IMR-90 (cell line): ENCODE data around the gene ARHGEF37. TPM values are rescaled to one million over a fixed set of nuclear protein-coding genes. Genes with fewer than 3 reads are reported as not detected.

Experiments used
- ATAC-seq: fragments of 200-7000 bp; cut with Tn5 transposase; 2 replicates; pipeline ENCODE4 v1.9.1; 2020; ENCODE audit warnings: low read depth, mild to moderate bottlenecking, moderate library complexity
- BruUV-seq: library from RNA; stranded (reverse); fragments of 400-500 nt; replicated peaks from 2 replicates; lab custom pipeline; 2021; lab: Mats Ljungman, UMichigan
- CTCF ChIA-PET: fragments of 300-600 bp; formaldehyde crosslinking; extraction: SDS; loops from one replicate; lab custom pipeline; 2021; ENCODE audit warnings: antibody characterized with exemption; lab: Yijun Ruan, JAX
- POLR2A ChIA-PET: fragments of 300-600 bp; sonication (Branson Sonifier 250); formaldehyde crosslinking; loops from one replicate; lab custom pipeline; 2022; ENCODE audit warnings: antibody characterized with exemption; ENCODE audit not compliant: unreplicated experiment; lab: Charles Lee
- DNase-seq: peaks from one replicate; pipeline ENCODE4 v3.0.0; 2013
- H2AFZ ChIP-seq: replicated peaks from 2 replicates; pipeline ENCODE3; 2013; ENCODE audit warnings: low read length, mild to moderate bottlenecking; ENCODE audit not compliant: poor library complexity
- H2AK5ac ChIP-seq: 2 replicates; pipeline ENCODE4 v1.6.1; 2013; ENCODE audit warnings: low read depth, low read length, inconsistent platforms
- H2AK9ac ChIP-seq: replicated peaks from 2 replicates; pipeline ENCODE3; 2013; ENCODE audit warnings: mild to moderate bottlenecking, low read depth, low read length, moderate library complexity; ENCODE audit not compliant: poor library complexity
- H2BK120ac ChIP-seq: 2 replicates; pipeline ENCODE4 v1.6.1; 2013; ENCODE audit warnings: low read depth, low read length, inconsistent platforms
- H2BK15ac ChIP-seq: 3 replicates; pipeline ENCODE4 v1.6.1; 2013; ENCODE audit warnings: low read depth, low read length, inconsistent platforms
- H2BK20ac ChIP-seq: 2 replicates; pipeline ENCODE4 v1.6.1; 2013; ENCODE audit warnings: low read depth, mild to moderate bottlenecking, inconsistent platforms, low read length, moderate library complexity
- H2BK5ac ChIP-seq: 2 replicates; pipeline ENCODE4 v1.6.1; 2013; ENCODE audit warnings: mild to moderate bottlenecking, low read depth, low read length, inconsistent platforms; ENCODE audit not compliant: poor library complexity, severe bottlenecking
- H3K14ac ChIP-seq: replicated peaks from 2 replicates; pipeline ENCODE4 v1.6.1; 2013; ENCODE audit warnings: low read depth, low read length, inconsistent platforms
- H3K18ac ChIP-seq: 2 replicates; pipeline ENCODE4 v1.6.1; 2013; ENCODE audit warnings: low read depth, low read length, control low read depth
- H3K23ac ChIP-seq: 2 replicates; pipeline ENCODE4 v1.6.1; 2013; ENCODE audit warnings: low read depth, low read length, inconsistent platforms
- H3K27ac ChIP-seq: 2 replicates; pipeline ENCODE4 v1.5.1; 2013; ENCODE audit warnings: mild to moderate bottlenecking, control low read depth, low read length; ENCODE audit not compliant: insufficient read depth
- H3K27me3 ChIP-seq: 2 replicates; pipeline ENCODE4 v1.6.1; 2013; ENCODE audit warnings: low read length; ENCODE audit not compliant: control insufficient read depth, insufficient read depth
- H3K36me3 ChIP-seq: 2 replicates; pipeline ENCODE4 v1.6.1; 2013; ENCODE audit warnings: low read length, mixed read lengths; ENCODE audit not compliant: control insufficient read depth, insufficient read depth
- H3K4ac ChIP-seq: 2 replicates; pipeline ENCODE4 v1.6.1; 2013; ENCODE audit warnings: low read depth, low read length, inconsistent platforms
- H3K4me1 ChIP-seq: 2 replicates; pipeline ENCODE4 v1.6.1; 2013; ENCODE audit warnings: low read length, mixed read lengths; ENCODE audit not compliant: control insufficient read depth, insufficient read depth
- H3K4me2 ChIP-seq: 2 replicates; pipeline ENCODE4 v1.6.1; 2013; ENCODE audit warnings: low read depth, mild to moderate bottlenecking, control low read depth, low read length, moderate library complexity
- H3K4me3 ChIP-seq: 2 replicates; pipeline ENCODE4 v1.5.1; 2013; ENCODE audit warnings: low read depth, mild to moderate bottlenecking, control low read depth, low read length, moderate library complexity; ENCODE audit not compliant: insufficient read depth
- H3K56ac ChIP-seq: 2 replicates; pipeline ENCODE4 v1.6.1; 2013; ENCODE audit warnings: low read length, inconsistent platforms; ENCODE audit not compliant: insufficient read depth; ENCODE audit errors: extremely low read depth
- H3K79me1 ChIP-seq, 2 experiments: 2 replicates each; pipeline ENCODE4 v1.6.1; 2013; ENCODE audit warnings: low read length in 2 of 2, inconsistent platforms in 1 of 2, low read depth in 1 of 2
- H3K9ac ChIP-seq: 2 replicates; pipeline ENCODE4 v1.6.1; 2013; ENCODE audit warnings: low read depth, low read length, control low read depth
- H3K9me1 ChIP-seq: 2 replicates; pipeline ENCODE4 v1.6.1; 2013; ENCODE audit warnings: low read length, inconsistent platforms; ENCODE audit not compliant: insufficient read depth
- H3K9me3 ChIP-seq: 2 replicates; pipeline ENCODE4 v1.6.1; 2013; ENCODE audit warnings: low read length; ENCODE audit not compliant: control insufficient read depth, insufficient read depth
- H4K20me1 ChIP-seq: 2 replicates; pipeline ENCODE4 v1.6.1; 2013; ENCODE audit warnings: low read length, inconsistent platforms; ENCODE audit not compliant: insufficient read depth
- H4K5ac ChIP-seq: 2 replicates; pipeline ENCODE4 v1.6.1; 2013; ENCODE audit warnings: mild to moderate bottlenecking, low read depth, low read length, control low read depth
- H4K8ac ChIP-seq, 2 experiments: 2 replicates each; pipeline ENCODE4 v1.6.1; 2013; ENCODE audit warnings: low read depth in 2 of 2, low read length in 2 of 2, control low read depth in 1 of 2, inconsistent platforms in 1 of 2
- H4K91ac ChIP-seq: 2 replicates; pipeline ENCODE4 v1.6.1; 2013; ENCODE audit warnings: low read depth, low read length, inconsistent platforms; ENCODE audit not compliant: insufficient read depth
- BHLHE40 ChIP-seq: fragments of 150-350 bp; IDR thresholded peaks from 2 replicates; pipeline ENCODE4 v1.6.1; 2016; ENCODE audit warnings: mild to moderate bottlenecking, low read depth, low read length
- CHD1 ChIP-seq: IDR thresholded peaks from 2 replicates; pipeline ENCODE4 v1.6.1; 2012; ENCODE audit warnings: low read depth, low read length, improper control_type of control experiment
- CTCF ChIP-seq: conservative IDR thresholded peaks from 2 replicates; pipeline ENCODE4 v1.5.1; 2012; ENCODE audit warnings: mild to moderate bottlenecking, low read depth, low read length, improper control_type of control experiment
- ELK1 ChIP-seq: fragments of 150-350 bp; IDR thresholded peaks from 2 replicates; pipeline ENCODE4 v1.6.1; 2016; ENCODE audit warnings: low read depth, mild to moderate bottlenecking, low read length, moderate library complexity, borderline replicate concordance
- FOS ChIP-seq: fragments of 150-350 bp; IDR thresholded peaks from 2 replicates; pipeline ENCODE4 v1.6.1; 2016; ENCODE audit warnings: low read depth, low read length
- MAFK ChIP-seq: IDR thresholded peaks from 2 replicates; pipeline ENCODE4 v1.6.1; 2012; ENCODE audit warnings: low read depth, low read length, improper control_type of control experiment
- MXI1 ChIP-seq: IDR thresholded peaks from 2 replicates; pipeline ENCODE4 v1.6.1; 2012; ENCODE audit warnings: low read depth, mild to moderate bottlenecking, low read length, moderate library complexity, borderline replicate concordance
- POLR2A ChIP-seq: IDR thresholded peaks from 2 replicates; pipeline ENCODE4 v1.6.1; 2012; ENCODE audit warnings: mild to moderate bottlenecking, low read depth, low read length
- RCOR1 ChIP-seq: IDR thresholded peaks from 2 replicates; pipeline ENCODE4 v1.6.1; 2012; ENCODE audit warnings: mild to moderate bottlenecking, low read length, improper control_type of control experiment; ENCODE audit not compliant: insufficient replicate concordance
- RFX5 ChIP-seq: IDR thresholded peaks from 2 replicates; pipeline ENCODE4 v1.8.0; 2012; ENCODE audit warnings: low read depth, mild to moderate bottlenecking, low read length, moderate library complexity
- SMC3 ChIP-seq: fragments of 150-350 bp; IDR thresholded peaks from 2 replicates; pipeline ENCODE4 v1.6.1; 2016; ENCODE audit warnings: low read depth, mild to moderate bottlenecking, antibody characterized with exemption, low read length, moderate library complexity
- USF2 ChIP-seq: fragments of 150-350 bp; IDR thresholded peaks from 2 replicates; pipeline ENCODE4 v1.6.1; 2017; ENCODE audit warnings: mild to moderate bottlenecking, antibody characterized with exemption, low read length, low read depth
- WGBS, 2 experiments: methylation state at CpG; one replicate each; pipeline versions ENCODE4 v1.1.5 to v1.1.7; 2013; ENCODE audit warnings: missing lambda C conversion rate in 2 of 2; ENCODE audit not compliant: insufficient read length in 1 of 2; ENCODE audit errors: extremely low coverage in 2 of 2; 5-methylcytosine and 5-hydroxymethylcytosine counted together
- dilution Hi-C: fragments of 300-500 bp; cut with HindIII; formaldehyde crosslinking; loops from one replicate; pipeline ENCODE4 v1.14.3; 2018; ENCODE audit warnings: low sequenced_read_pairs; ENCODE audit not compliant: unreplicated experiment
- in situ Hi-C: fragments of 300-500 bp; cut with MboI; formaldehyde crosslinking; loops from 3 replicates; pipeline ENCODE4 v1.14.3; 2019; ENCODE audit warnings: low sequenced_read_pairs, inconsistent platforms, mixed read lengths
- intact Hi-C: fragments of 100-400 bp; cut with micrococcal nuclease; formaldehyde crosslinking; loops from 2 replicates; pipeline ENCODE4 v1.10.0; 2022
- polyA plus RNA-seq, 3 experiments: library from polyadenylated mRNA; depleted of rRNA; stranded (reverse); fragments of >200 nt; gene quantifications; 2 replicates each; pipeline ENCODE4 v1.2.3, GENCODE V29; 2012; ENCODE audit warnings: low replicate concordance in 1 of 3
- total RNA-seq: library from RNA; depleted of rRNA; stranded (reverse); fragments of >200 nt; gene quantifications from 2 replicates; pipeline ENCODE4 v1.2.3, GENCODE V29; 2012

ARHGEF37 gene
- total and polyA plus RNA-seq, 2 of the 4 experiments (the other 2 are of a cell fraction), result 0.39 to 0.54 TPM

- Histone ChIP-seq H3K18ac (no peak overlapping the region), H2AK9ac (no peak overlapping the region), H3K36me3 (no peaks in the 10 kb centered on the region), H4K91ac (no peak overlapping the region), H3K4me2 (no peak overlapping the region), H3K4me3 (no peak overlapping the region), H4K8ac (no peak overlapping the region), H3K56ac (no peak overlapping the region), H3K9me1 (no peaks in the 10 kb centered on the region), H2AFZ (no peak overlapping the region), H3K27ac (no peak overlapping the region), H3K4ac (no peak overlapping the region), H3K23ac (no peak overlapping the region), H2BK15ac (no peak overlapping the region), H4K20me1 (no peaks in the 10 kb centered on the region), H3K14ac (no peak overlapping the region), H3K79me1 (no peaks in the 10 kb centered on the region), H2BK20ac (no peak overlapping the region), H3K4me1 (no peaks in the 10 kb centered on the region), H3K9me3 (peaks cover 9% of the 10 kb centered on the region), H2AK5ac (no peak overlapping the region), H3K9ac (no peak overlapping the region), H2BK5ac (no peak overlapping the region), H2BK120ac (no peak overlapping the region), H3K27me3 (peaks cover 41% of the 10 kb centered on the region), H4K5ac (no peak overlapping the region)
- dilution Hi-C loops, result no loop called here
- in situ Hi-C loops, result no loop called here
- POLR2A ChIA-PET, result no interaction called here
- TF ChIP-seq MXI1, result no peak
- no peak for TF ChIP-seq RFX5
- no peak for TF ChIP-seq BHLHE40
- peak; percentile 16; the same call in 1 of the 2 replicates for TF ChIP-seq SMC3
- TF ChIP-seq RCOR1, result no peak
- TF ChIP-seq CTCF, result peak; percentile 24; the same call in 1 of the 2 replicates
- no peak for TF ChIP-seq ELK1
- TF ChIP-seq CHD1, result no peak
- no peak for TF ChIP-seq USF2
- TF ChIP-seq MAFK, result no peak
- no peak for TF ChIP-seq FOS
- TF ChIP-seq POLR2A, result no peak
- no peak for DNase-seq
- WGBS, 2 experiments, result no CpG with 5 or more reads among the region's 6 CpGs
- CTCF ChIA-PET, result interaction anchor here (1.1 to 1.3 kb wide), 2 partner anchors 9 to 11 kb away, joined by 3 read pairs; no protein-coding TSS in a partner anchor
- intact Hi-C loops, result no loop called here
- BruUV-seq, result no TSS peak
- no peak for ATAC-seq
Measured at GRCh38 chr5:149656576-149657182, 75.4 kb downstream of the ARHGEF37 start.
